Panc1 (cell line): Measurements from ENCODE around the gene XXYLT1. TPM values are rescaled to one million over a fixed set of nuclear protein-coding genes. Genes with fewer than 3 reads are reported as not detected.

ENCODE experiments used
- ATAC-seq: fragments of 200-7000 bp; cut with Tn5 transposase; 2 replicates; pipeline ENCODE4 v1.9.1; 2020; ENCODE audit warnings: mild to moderate bottlenecking, moderate library complexity
- BruUV-seq: library from RNA; stranded (reverse); fragments of 400-500 nt; replicated peaks from 2 replicates; lab custom pipeline; 2021; lab: Mats Ljungman, UMichigan
- CTCF ChIA-PET: fragments of 300-600 bp; sonication (Branson Sonifier 250); formaldehyde crosslinking; loops from one replicate; lab custom pipeline; 2022; ENCODE audit warnings: antibody characterized with exemption; lab: Charles Lee
- POLR2A ChIA-PET: fragments of 300-600 bp; sonication (Branson Sonifier 250); formaldehyde crosslinking; loops from one replicate; lab custom pipeline; 2022; ENCODE audit warnings: antibody characterized with exemption; lab: Charles Lee
- DNase-seq: peaks from one replicate; pipeline ENCODE4 v3.0.0-alpha.2; 2010; ENCODE audit warnings: low read depth, low spot score
- H3K27ac ChIP-seq: 2 replicates; pipeline ENCODE4 v1.5.1; 2011; ENCODE audit warnings: mild to moderate bottlenecking, low read length, inconsistent platforms
- H3K27me3 ChIP-seq: fragments of 200-500 bp; sonication (Bioruptor generic); 2 replicates; pipeline ENCODE4 v1.6.0; 2014; ENCODE audit warnings: low read length, inconsistent platforms; ENCODE audit not compliant: control insufficient read depth, insufficient read depth
- H3K36me3 ChIP-seq: fragments of 200-500 bp; sonication (Bioruptor generic); 2 replicates; pipeline ENCODE4 v1.5.1; 2014; ENCODE audit warnings: inconsistent platforms, mild to moderate bottlenecking, low read length, moderate library complexity; ENCODE audit not compliant: control insufficient read depth, insufficient read depth
- H3K4me1 ChIP-seq: 2 replicates; pipeline ENCODE4 v1.5.1; 2011; ENCODE audit warnings: inconsistent platforms, mild to moderate bottlenecking, low read length, moderate library complexity; ENCODE audit not compliant: control insufficient read depth, insufficient read depth
- H3K4me3 ChIP-seq, 2 experiments: 2 replicates each; pipeline ENCODE4 v1.5.1; 2011 to 2012; ENCODE audit warnings: low read depth in 2 of 2, low read length in 2 of 2, mild to moderate bottlenecking in 2 of 2, inconsistent platforms in 1 of 2, moderate library complexity in 1 of 2
- H3K9me3 ChIP-seq: fragments of 200-500 bp; sonication (Bioruptor generic); 2 replicates; pipeline ENCODE4 v1.5.1; 2014; ENCODE audit warnings: low read depth, mild to moderate bottlenecking, inconsistent platforms, low read length, moderate library complexity; ENCODE audit not compliant: control insufficient read depth, insufficient read depth
- POLR2AphosphoS5 ChIP-seq: IDR thresholded peaks from 2 replicates; pipeline ENCODE4 v1.6.1; 2012; ENCODE audit warnings: mild to moderate bottlenecking, low read depth, low read length, moderate library complexity
- REST ChIP-seq, 2 experiments: IDR thresholded peaks; 2 replicates each; pipeline ENCODE4 v1.6.1; 2011 to 2012; ENCODE audit warnings: low read depth in 2 of 2, control low read depth in 1 of 2, low read length in 1 of 2, mild to moderate bottlenecking in 1 of 2, moderate library complexity in 1 of 2; ENCODE audit not compliant: insufficient read depth in 1 of 2
- SIN3A ChIP-seq: IDR thresholded peaks from 2 replicates; pipeline ENCODE4 v1.6.1; 2012; ENCODE audit warnings: low read depth, mild to moderate bottlenecking, low read length, moderate library complexity, borderline replicate concordance; ENCODE audit not compliant: insufficient read depth
- TCF7L2 ChIP-seq: IDR thresholded peaks from 2 replicates; pipeline ENCODE4 v1.6.1; 2011; ENCODE audit warnings: mild to moderate bottlenecking, low read depth, low read length, inconsistent platforms
- in situ Hi-C: cut with HindIII; loops from 2 replicates; pipeline ENCODE4 v1.10.0; 2016; ENCODE audit warnings: low sequenced_read_pairs, low pct_unique_long_range_greater_than_20kb
- intact Hi-C: fragments of 100-400 bp; cut with micrococcal nuclease; formaldehyde crosslinking; loops from one replicate; pipeline ENCODE4 v1.10.0; 2022; ENCODE audit not compliant: unreplicated experiment
- total RNA-seq: library from RNA; stranded (reverse); gene quantifications from one replicate; pipeline ENCODE4 v1.2.1, GENCODE V29; 2021; ENCODE audit not compliant: unreplicated experiment
- TF ChIP-seq, protein P1 (sequence below): fragments of 450-650 bp; IDR thresholded peaks from 2 replicates; pipeline ENCODE4 v1.5.1; 2017; ENCODE audit warnings: mild to moderate bottlenecking

The XXYLT1 gene
- total RNA-seq, 1 experiment from 2014 or later = 26.0 TPM

- Histone ChIP-seq H3K4me3 (no peak overlapping the region), H3K27me3 (no peaks in the 10 kb centered on the region), H3K9me3 (no peaks in the 10 kb centered on the region), H3K4me1 (no peaks in the 10 kb centered on the region), H3K36me3 (no peaks in the 10 kb centered on the region), H3K27ac (no peak overlapping the region)
- in situ Hi-C loops (no loop called here), intact Hi-C loops (no loop called here)
- DNase-seq = no peak
- ChIA-PET POLR2A (no interaction called here), CTCF (no interaction called here)
- no TSS peak for BruUV-seq
- ATAC-seq = no peak
- no peak for TF ChIP-seq POLR2AphosphoS5
- no peak for TF ChIP-seq REST (IDR thresholded peaks at IDR 0.05; ENCODE audit: insufficient read depth in 1 of 2, low read depth in 2 of 2, low read length in 1 of 2)
- TF ChIP-seq, protein P1, sequence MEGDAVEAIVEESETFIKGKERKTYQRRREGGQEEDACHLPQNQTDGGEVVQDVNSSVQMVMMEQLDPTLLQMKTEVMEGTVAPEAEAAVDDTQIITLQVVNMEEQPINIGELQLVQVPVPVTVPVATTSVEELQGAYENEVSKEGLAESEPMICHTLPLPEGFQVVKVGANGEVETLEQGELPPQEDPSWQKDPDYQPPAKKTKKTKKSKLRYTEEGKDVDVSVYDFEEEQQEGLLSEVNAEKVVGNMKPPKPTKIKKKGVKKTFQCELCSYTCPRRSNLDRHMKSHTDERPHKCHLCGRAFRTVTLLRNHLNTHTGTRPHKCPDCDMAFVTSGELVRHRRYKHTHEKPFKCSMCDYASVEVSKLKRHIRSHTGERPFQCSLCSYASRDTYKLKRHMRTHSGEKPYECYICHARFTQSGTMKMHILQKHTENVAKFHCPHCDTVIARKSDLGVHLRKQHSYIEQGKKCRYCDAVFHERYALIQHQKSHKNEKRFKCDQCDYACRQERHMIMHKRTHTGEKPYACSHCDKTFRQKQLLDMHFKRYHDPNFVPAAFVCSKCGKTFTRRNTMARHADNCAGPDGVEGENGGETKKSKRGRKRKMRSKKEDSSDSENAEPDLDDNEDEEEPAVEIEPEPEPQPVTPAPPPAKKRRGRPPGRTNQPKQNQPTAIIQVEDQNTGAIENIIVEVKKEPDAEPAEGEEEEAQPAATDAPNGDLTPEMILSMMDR = no peak
- TF ChIP-seq TCF7L2 = no peak
These were observed 136.5 kb downstream of the XXYLT1 start for GRCh38 chr3:195134431-195134830.

GRCh38 chr3:195133462-195133861, 137.5 kb downstream of the XXYLT1 start:
- in situ Hi-C loops = no loop called here
- no peaks in the 10 kb centered on the region for H3K27me3 ChIP-seq
- CTCF ChIA-PET = no interaction called here
- POLR2A ChIA-PET = no interaction called here
- TF ChIP-seq POLR2AphosphoS5 (no peak), REST (IDR thresholded peaks at IDR 0.05; ENCODE audit: insufficient read depth in 1 of 2, low read depth in 2 of 2, low read length in 1 of 2) (no peak), SIN3A (no peak)
- TF ChIP-seq, protein P1 = no peak
- no peaks in the 10 kb centered on the region for H3K4me1 ChIP-seq
- no peak for DNase-seq
- ATAC-seq = no peak
- intact Hi-C loops = no loop called here
- no peak overlapping the region for H3K27ac ChIP-seq
- no peak overlapping the region for H3K4me3 ChIP-seq
- no peaks in the 10 kb centered on the region for H3K9me3 ChIP-seq
- no TSS peak for BruUV-seq
- no peaks in the 10 kb centered on the region for H3K36me3 ChIP-seq
